ENCODE results near the gene APOL3. TPM values are rescaled to one million over a fixed set of nuclear protein-coding genes. Genes with fewer than 3 reads are reported as not detected.

Gene APOL3
- total RNA-seq, 1 experiment from 2014 or later = not detected

- Histone ChIP-seq H4K91ac (ENCODE audit: insufficient read length, low read depth, low read length) (no peak overlapping the region), H3K23me2 (ENCODE audit: insufficient read length, low read depth, low read length, poor library complexity, severe bottlenecking) (no peaks in the 10 kb centered on the region), H3T11ph (ENCODE audit: low read length) (no peak overlapping the region), H3K4me2 (ENCODE audit: insufficient read depth, insufficient read length, low read length) (no peak overlapping the region), H3K23ac (ENCODE audit: insufficient read length, low read depth, low read length) (no peak overlapping the region), H3K9ac (ENCODE audit: extremely low read depth, insufficient read length, low read length) (no peak overlapping the region), H4K5ac (ENCODE audit: insufficient read length, low read depth, low read length) (no peak overlapping the region), H3K79me2 (ENCODE audit: insufficient read depth, low read length) (no peaks in the 10 kb centered on the region), H2BK15ac (ENCODE audit: low read depth, low read length) (no peak overlapping the region), H2AK5ac (ENCODE audit: insufficient read length, low read length) (no peak overlapping the region), H2BK20ac (ENCODE audit: low read depth, low read length, poor library complexity, severe bottlenecking) (no peak overlapping the region), H2AFZ (ENCODE audit: low read length) (no peak overlapping the region), H3K27ac (ENCODE audit: insufficient read length, low read depth, low read length) (no peak overlapping the region), H3K14ac (ENCODE audit: insufficient read depth, low read length) (no peak overlapping the region), H3K9me3 (ENCODE audit: control insufficient read depth, low read depth, low read length) (no peaks in the 10 kb centered on the region), H4K20me1 (ENCODE audit: control insufficient read depth, insufficient read depth, insufficient read length) (no peaks in the 10 kb centered on the region), H3K4me1 (ENCODE audit: insufficient read depth, low read length) (no peaks in the 10 kb centered on the region), H2BK120ac (ENCODE audit: low read depth, low read length, poor library complexity, severe bottlenecking) (no peak overlapping the region), H2BK5ac (ENCODE audit: insufficient read length, low read length) (no peak overlapping the region), H3K27me3 (ENCODE audit: insufficient read depth, low read length) (no peaks in the 10 kb centered on the region), H3K56ac (ENCODE audit: insufficient read length, low read depth, low read length) (no peak overlapping the region), H3K18ac (ENCODE audit: insufficient read length, low read depth, low read length) (no peak overlapping the region), H3K79me1 (ENCODE audit: insufficient read depth, low read depth, low read length, poor library complexity, severe bottlenecking) (no peaks in the 10 kb centered on the region), H3K4ac (ENCODE audit: low read depth, low read length) (no peak overlapping the region), H4K8ac (replicated peaks; ENCODE audit: insufficient read length, low read depth, low read length) (no peak overlapping the region), H2BK12ac (ENCODE audit: insufficient read length, low read depth, low read length) (no peak overlapping the region)
- peaks cover 0 to 8% (median 4%) of the 10 kb centered on the region in 3 experiments; a peak in 3 of 7 replicates for H3K36me3 Mint-ChIP-seq (ENCODE audit: insufficient read depth in 1 of 3, low read depth in 3 of 3)
- peaks cover 5% of the 10 kb centered on the region; the same call in 1 of the 2 replicates for H3K27me3 Mint-ChIP-seq (ENCODE audit: low read depth)
- H3K4me3 Mint-ChIP-seq = no peak overlapping the region
- no peak overlapping the region for H3K27ac Mint-ChIP-seq
- TF ChIP-seq CTCF (conservative IDR thresholded peaks at IDR 0.05) = no peak
- peaks cover 3 to 9% of the 10 kb centered on the region in 2 experiments for H3K4me1 Mint-ChIP-seq
- H3K9me3 Mint-ChIP-seq = peaks cover 3 to 5% of the 10 kb centered on the region in 2 experiments; a peak in 3 of 5 replicates
- WGBS (ENCODE audit: extremely low coverage, insufficient read length, low lambda C conversion rate) = no CpG with 5 or more reads among the region's 3 CpGs
- DNase-seq = no peak
Measured at GRCh38 chr22:36151006-36151595, 9.5 kb downstream of the APOL3 start.
